GM12878 (cell line): ENCODE results near the gene GGT7. TPM values are rescaled to one million over a fixed set of nuclear protein-coding genes. Genes with fewer than 3 reads are reported as not detected.
A peak's percentile ranks its signal among the peaks of the same experiment; 100 is the strongest.

Experiments used
- ATAC-seq: fragments of 200-7000 bp; cut with Tn5 transposase; 3 replicates; pipeline ENCODE4 v1.9.1; 2020; ENCODE audit warnings: mild to moderate bottlenecking, moderate library complexity
- BruUV-seq: library from RNA; stranded (reverse); fragments of 400-500 nt; replicated peaks from 2 replicates; lab custom pipeline; 2021; lab: Mats Ljungman, UMichigan
- CTCF ChIA-PET: fragments of 300-600 bp; sonication (Branson Sonifier 250); formaldehyde crosslinking; extraction: SDS; loops from one replicate; lab custom pipeline; 2021; ENCODE audit warnings: inconsistent platforms; lab: Yijun Ruan, JAX
- POLR2A ChIA-PET: fragments of 350-600 bp; formaldehyde crosslinking; extraction: SDS; loops from one replicate; lab custom pipeline; 2021; ENCODE audit warnings: inconsistent platforms; lab: Charles Lee
- RAD21 ChIA-PET: fragments of 300-600 bp; sonication (Branson Sonifier 250); formaldehyde crosslinking; loops from one replicate; lab custom pipeline; 2023; ENCODE audit warnings: antibody characterized with exemption; ENCODE audit not compliant: unreplicated experiment; lab: Charles Lee
- SMC1A ChIA-PET: fragments of 300-600 bp; sonication (Branson Sonifier 250); formaldehyde crosslinking; loops from one replicate; lab custom pipeline; 2023; ENCODE audit not compliant: unreplicated experiment, uncharacterized antibody; lab: Charles Lee
- DNase-seq: peaks from one replicate; pipeline ENCODE4 v3.0.0-alpha.2; 2011; ENCODE audit warnings: low read depth, low spot score
- FAIRE-seq: peaks from 3 replicates; lab custom pipeline; 2011; peaks lifted over from hg19 to GRCh38; lab: Jason Lieb, UNC
- H2AFZ ChIP-seq: 2 replicates; pipeline ENCODE4 v1.6.0; 2011; ENCODE audit warnings: low read depth, low read length, control low read depth; ENCODE audit not compliant: control insufficient read depth
- H3K27ac ChIP-seq: 2 replicates; pipeline ENCODE4 v1.5.1; 2011; ENCODE audit warnings: control low read depth; ENCODE audit not compliant: control insufficient read depth, insufficient read depth
- H3K27me3 ChIP-seq, 2 experiments: replicated peaks in 1 of 2; 2 replicates each; pipeline versions ENCODE4 v1.6.0 to v1.6.1; 2011; ENCODE audit warnings: low read length in 1 of 2; ENCODE audit not compliant: control insufficient read depth in 2 of 2, insufficient read depth in 2 of 2
- H3K36me3 ChIP-seq, 2 experiments: 2 replicates each; pipeline ENCODE4 v1.5.1; 2011; ENCODE audit warnings: low read length in 1 of 2; ENCODE audit not compliant: control insufficient read depth in 2 of 2, insufficient read depth in 2 of 2
- H3K4me1 ChIP-seq: 2 replicates; pipeline ENCODE4 v1.6.1; 2011; ENCODE audit warnings: mild to moderate bottlenecking, low read length, moderate library complexity, mixed read lengths; ENCODE audit not compliant: control insufficient read depth, insufficient read depth
- H3K4me2 ChIP-seq: 2 replicates; pipeline ENCODE4 v1.6.0; 2011; ENCODE audit warnings: control low read depth; ENCODE audit not compliant: control insufficient read depth, insufficient read depth
- H3K4me3 ChIP-seq: fragments of 200-600 bp; sonication (generic); 2 replicates; pipeline ENCODE4 v1.5.1; 2016
- H3K79me2 ChIP-seq: 2 replicates; pipeline ENCODE4 v1.6.0; 2011; ENCODE audit warnings: low read length; ENCODE audit not compliant: control insufficient read depth, insufficient read depth
- H3K9ac ChIP-seq: 2 replicates; pipeline ENCODE4 v1.8.0; 2011; ENCODE audit warnings: low read length, control low read depth, mixed read lengths; ENCODE audit not compliant: control insufficient read depth, insufficient read depth
- H3K9me3 ChIP-seq: replicated peaks from 3 replicates; pipeline ENCODE4 v1.5.1; 2011; ENCODE audit warnings: mild to moderate bottlenecking, low read length; ENCODE audit not compliant: control insufficient read depth, insufficient read depth
- H4K20me1 ChIP-seq: 2 replicates; pipeline ENCODE4 v1.6.0; 2011; ENCODE audit not compliant: control insufficient read depth, insufficient read depth
- CREM ChIP-seq: IDR thresholded peaks from 2 replicates; pipeline ENCODE4 v1.6.1; 2014; ENCODE audit warnings: antibody characterized with exemption, low read depth
- KDM1A ChIP-seq: fragments of 200-600 bp; sonication (generic); IDR thresholded peaks from 2 replicates; pipeline ENCODE4 v1.6.1; 2016; ENCODE audit warnings: borderline replicate concordance
- MXI1 ChIP-seq: fragments of 150-350 bp; IDR thresholded peaks from 2 replicates; pipeline ENCODE4 v1.6.1; 2011; ENCODE audit warnings: low read depth, mild to moderate bottlenecking, inconsistent platforms, low read length, improper control_type of control experiment
- NFIC ChIP-seq: IDR thresholded peaks from 2 replicates; pipeline ENCODE4 v1.6.1; 2012; ENCODE audit warnings: low read depth, mild to moderate bottlenecking, inconsistent platforms, low read length, moderate library complexity
- SPI1 ChIP-seq: IDR thresholded peaks from 2 replicates; pipeline ENCODE4 v1.6.1; 2011; ENCODE audit warnings: low read depth, mild to moderate bottlenecking, low read length, moderate library complexity, borderline replicate concordance; ENCODE audit not compliant: insufficient read depth
- ZNF274 ChIP-seq: IDR thresholded peaks from one replicate; pipeline ENCODE4 v1.8.0; 2011; ENCODE audit not compliant: insufficient read length, insufficient read depth
- WGBS: methylation state at CpG from one replicate; pipeline ENCODE4 v1.1.6; 2016; ENCODE audit warnings: low lambda C conversion rate; ENCODE audit not compliant: insufficient replicate concordance, insufficient coverage; ENCODE audit errors: missing lambda C conversion rate; 5-methylcytosine and 5-hydroxymethylcytosine counted together
- in situ Hi-C: fragments of 300-500 bp; cut with MboI; formaldehyde crosslinking; loops from 9 replicates; pipeline ENCODE4 v1.14.3; 2018; ENCODE audit warnings: mixed read lengths
- intact Hi-C: fragments of 100-400 bp; cut with micrococcal nuclease; formaldehyde crosslinking; loops from one replicate; pipeline ENCODE4 v1.14.2; 2022; ENCODE audit not compliant: unreplicated experiment
- polyA plus RNA-seq, 11 experiments: library from polyadenylated mRNA; depleted of rRNA in 4 of 11; unstranded in 6 of 11; stranded (reverse) in 5 of 11; fragments of >200 nt; fragmentation: Nextera tagmentation in 4 of 11; fragmentation: Illumina TruSeq in 1 of 11; extraction: Ambion mirVana in 4 of 11; extraction: Trizol in 1 of 11; gene quantifications; 1 replicate in 1 of 11; 2 replicates in 10 of 11; pipeline versions ENCODE4 v1.2.1 to v1.2.3, GENCODE V29; 2011 to 2016; ENCODE audit warnings: inconsistent platforms in 2 of 11, missing spikeins in 2 of 11, low read depth in 1 of 11
- total RNA-seq, 4 experiments: library from RNA; depleted of rRNA in 3 of 4; stranded (reverse); fragments of >200 nt in 3 of 4; fragmentation: Illumina TruSeq in 1 of 4; extraction: Trizol in 1 of 4; gene quantifications; 2 replicates each; pipeline versions ENCODE4 v1.2.1 to v1.2.3, GENCODE V29; 2013 to 2021
- TF ChIP-seq, protein P1 (sequence below): fragments of 450-650 bp; IDR thresholded peaks from 2 replicates; pipeline ENCODE4 v1.6.1; 2017; ENCODE audit warnings: mild to moderate bottlenecking, moderate library complexity
- TF ChIP-seq, protein P2 (sequence below), 3 experiments: IDR thresholded peaks in 2 of 3; conservative IDR thresholded peaks in 1 of 3; 2 replicates each; pipeline ENCODE4 v1.5.1; 2011; ENCODE audit warnings: low read depth in 3 of 3, low read length in 3 of 3, mild to moderate bottlenecking in 3 of 3, control low read depth in 2 of 3, moderate library complexity in 2 of 3, inconsistent platforms in 1 of 3, mixed read lengths in 1 of 3; ENCODE audit not compliant: control insufficient read depth in 2 of 3, insufficient read depth in 1 of 3; ENCODE audit errors: extremely low read depth in 1 of 3
- TF ChIP-seq, protein P3 (sequence below): fragments of 450-650 bp; IDR thresholded peaks from 2 replicates; pipeline ENCODE4 v1.6.1; 2017; ENCODE audit warnings: mild to moderate bottlenecking, low read depth, inconsistent platforms; ENCODE audit not compliant: poor library complexity, severe bottlenecking
- TF ChIP-seq, protein P4 (sequence below): IDR thresholded peaks from 2 replicates; pipeline ENCODE4 v1.6.1; 2012; ENCODE audit warnings: low read length, inconsistent platforms

GGT7 gene
- total and polyA plus RNA-seq, 10 of the 15 experiments (the other 5 are each of a cell fraction or from before 2014, with no cell fraction given): 0.02 to 14.7 (median 5.3) TPM

DNA sequence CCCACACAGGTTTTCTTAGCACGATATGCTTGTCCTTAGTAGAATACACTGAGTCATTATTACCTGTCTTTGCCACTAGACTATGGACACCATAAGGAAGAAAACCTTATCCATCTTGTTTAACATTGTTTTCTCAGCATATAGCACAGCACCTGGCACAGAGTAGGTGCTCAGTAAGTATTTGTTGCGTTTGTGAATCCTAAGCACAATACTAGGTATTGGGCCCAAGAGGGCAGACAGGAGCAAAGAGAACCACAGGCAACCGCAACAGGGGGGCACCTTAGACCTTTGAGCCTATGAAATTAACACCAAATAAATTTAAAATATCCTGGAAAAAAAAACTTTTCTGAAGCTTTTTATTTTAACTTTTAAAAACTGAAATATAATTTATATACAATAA lies 43.5 kb downstream of the GGT7 start (continued):
- TF ChIP-seq, protein P1, sequence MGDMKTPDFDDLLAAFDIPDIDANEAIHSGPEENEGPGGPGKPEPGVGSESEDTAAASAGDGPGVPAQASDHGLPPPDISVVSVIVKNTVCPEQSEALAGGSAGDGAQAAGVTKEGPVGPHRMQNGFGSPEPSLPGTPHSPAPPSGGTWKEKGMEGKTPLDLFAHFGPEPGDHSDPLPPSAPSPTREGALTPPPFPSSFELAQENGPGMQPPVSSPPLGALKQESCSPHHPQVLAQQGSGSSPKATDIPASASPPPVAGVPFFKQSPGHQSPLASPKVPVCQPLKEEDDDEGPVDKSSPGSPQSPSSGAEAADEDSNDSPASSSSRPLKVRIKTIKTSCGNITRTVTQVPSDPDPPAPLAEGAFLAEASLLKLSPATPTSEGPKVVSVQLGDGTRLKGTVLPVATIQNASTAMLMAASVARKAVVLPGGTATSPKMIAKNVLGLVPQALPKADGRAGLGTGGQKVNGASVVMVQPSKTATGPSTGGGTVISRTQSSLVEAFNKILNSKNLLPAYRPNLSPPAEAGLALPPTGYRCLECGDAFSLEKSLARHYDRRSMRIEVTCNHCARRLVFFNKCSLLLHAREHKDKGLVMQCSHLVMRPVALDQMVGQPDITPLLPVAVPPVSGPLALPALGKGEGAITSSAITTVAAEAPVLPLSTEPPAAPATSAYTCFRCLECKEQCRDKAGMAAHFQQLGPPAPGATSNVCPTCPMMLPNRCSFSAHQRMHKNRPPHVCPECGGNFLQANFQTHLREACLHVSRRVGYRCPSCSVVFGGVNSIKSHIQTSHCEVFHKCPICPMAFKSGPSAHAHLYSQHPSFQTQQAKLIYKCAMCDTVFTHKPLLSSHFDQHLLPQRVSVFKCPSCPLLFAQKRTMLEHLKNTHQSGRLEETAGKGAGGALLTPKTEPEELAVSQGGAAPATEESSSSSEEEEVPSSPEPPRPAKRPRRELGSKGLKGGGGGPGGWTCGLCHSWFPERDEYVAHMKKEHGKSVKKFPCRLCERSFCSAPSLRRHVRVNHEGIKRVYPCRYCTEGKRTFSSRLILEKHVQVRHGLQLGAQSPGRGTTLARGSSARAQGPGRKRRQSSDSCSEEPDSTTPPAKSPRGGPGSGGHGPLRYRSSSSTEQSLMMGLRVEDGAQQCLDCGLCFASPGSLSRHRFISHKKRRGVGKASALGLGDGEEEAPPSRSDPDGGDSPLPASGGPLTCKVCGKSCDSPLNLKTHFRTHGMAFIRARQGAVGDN: no peak
- no peak for TF ChIP-seq CREM

DNA sequence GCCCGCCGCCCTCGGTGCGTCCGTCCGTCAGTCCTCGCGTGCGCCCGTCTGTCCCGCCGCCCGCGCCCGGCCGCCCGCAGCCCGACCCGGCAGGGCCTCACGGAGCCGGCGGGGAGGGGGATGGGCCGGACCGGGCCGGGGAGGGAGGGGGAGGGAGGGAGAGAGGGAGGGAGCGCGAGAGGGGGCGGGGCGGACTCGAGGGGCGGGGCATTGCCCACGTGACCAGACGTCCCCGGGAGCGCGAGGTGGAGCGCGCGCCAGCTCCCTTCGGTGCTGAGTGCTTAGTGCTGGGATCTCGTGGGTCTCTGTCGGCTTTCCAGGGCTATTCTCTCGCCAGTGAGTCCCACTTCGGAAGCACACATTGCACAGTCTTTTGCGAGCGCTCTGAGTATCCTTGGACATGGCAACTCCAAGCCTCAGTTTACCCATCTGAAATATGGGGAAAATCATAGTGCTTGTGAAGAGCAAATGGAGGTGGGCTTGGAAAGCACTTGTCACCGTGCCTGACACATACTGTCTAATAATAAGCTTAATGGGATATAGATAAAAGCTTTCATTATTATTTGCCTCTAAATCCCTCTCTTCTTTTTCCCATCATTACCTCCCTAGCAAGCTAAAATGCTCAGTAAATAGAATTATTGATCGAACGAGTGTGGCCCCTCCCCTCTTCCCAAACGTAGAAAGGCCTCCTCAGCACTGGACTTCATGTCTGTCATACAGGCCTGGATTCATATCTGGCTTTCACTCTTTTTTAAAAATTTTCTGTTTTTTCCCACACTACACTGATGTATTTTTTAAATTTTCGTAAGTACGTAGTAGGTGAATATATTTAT lies 46.9 kb downstream of the GGT7 start, which contains the start of gene NCOA6:
TSS of gene NCOA6 (minus strand) at position 122 of the 833 bp plus-strand sequence. CDS start 43,296 bp downstream, outside the sequence.
- 13% methylated on average over 20 of the region's 52 CpGs for WGBS
- TF ChIP-seq MXI1: no peak
- TF ChIP-seq, protein P2, sequence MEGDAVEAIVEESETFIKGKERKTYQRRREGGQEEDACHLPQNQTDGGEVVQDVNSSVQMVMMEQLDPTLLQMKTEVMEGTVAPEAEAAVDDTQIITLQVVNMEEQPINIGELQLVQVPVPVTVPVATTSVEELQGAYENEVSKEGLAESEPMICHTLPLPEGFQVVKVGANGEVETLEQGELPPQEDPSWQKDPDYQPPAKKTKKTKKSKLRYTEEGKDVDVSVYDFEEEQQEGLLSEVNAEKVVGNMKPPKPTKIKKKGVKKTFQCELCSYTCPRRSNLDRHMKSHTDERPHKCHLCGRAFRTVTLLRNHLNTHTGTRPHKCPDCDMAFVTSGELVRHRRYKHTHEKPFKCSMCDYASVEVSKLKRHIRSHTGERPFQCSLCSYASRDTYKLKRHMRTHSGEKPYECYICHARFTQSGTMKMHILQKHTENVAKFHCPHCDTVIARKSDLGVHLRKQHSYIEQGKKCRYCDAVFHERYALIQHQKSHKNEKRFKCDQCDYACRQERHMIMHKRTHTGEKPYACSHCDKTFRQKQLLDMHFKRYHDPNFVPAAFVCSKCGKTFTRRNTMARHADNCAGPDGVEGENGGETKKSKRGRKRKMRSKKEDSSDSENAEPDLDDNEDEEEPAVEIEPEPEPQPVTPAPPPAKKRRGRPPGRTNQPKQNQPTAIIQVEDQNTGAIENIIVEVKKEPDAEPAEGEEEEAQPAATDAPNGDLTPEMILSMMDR (IDR thresholded peaks at IDR 0.05 in 2 of 3, conservative IDR thresholded peaks at IDR 0.05 in 1 of 3; ENCODE audit: control insufficient read depth in 2 of 3, extremely low read depth in 1 of 3, insufficient read depth in 1 of 3, low read depth in 3 of 3, low read length in 3 of 3): no peak
- TF ChIP-seq KDM1A: no peak
- TF ChIP-seq, protein P3, sequence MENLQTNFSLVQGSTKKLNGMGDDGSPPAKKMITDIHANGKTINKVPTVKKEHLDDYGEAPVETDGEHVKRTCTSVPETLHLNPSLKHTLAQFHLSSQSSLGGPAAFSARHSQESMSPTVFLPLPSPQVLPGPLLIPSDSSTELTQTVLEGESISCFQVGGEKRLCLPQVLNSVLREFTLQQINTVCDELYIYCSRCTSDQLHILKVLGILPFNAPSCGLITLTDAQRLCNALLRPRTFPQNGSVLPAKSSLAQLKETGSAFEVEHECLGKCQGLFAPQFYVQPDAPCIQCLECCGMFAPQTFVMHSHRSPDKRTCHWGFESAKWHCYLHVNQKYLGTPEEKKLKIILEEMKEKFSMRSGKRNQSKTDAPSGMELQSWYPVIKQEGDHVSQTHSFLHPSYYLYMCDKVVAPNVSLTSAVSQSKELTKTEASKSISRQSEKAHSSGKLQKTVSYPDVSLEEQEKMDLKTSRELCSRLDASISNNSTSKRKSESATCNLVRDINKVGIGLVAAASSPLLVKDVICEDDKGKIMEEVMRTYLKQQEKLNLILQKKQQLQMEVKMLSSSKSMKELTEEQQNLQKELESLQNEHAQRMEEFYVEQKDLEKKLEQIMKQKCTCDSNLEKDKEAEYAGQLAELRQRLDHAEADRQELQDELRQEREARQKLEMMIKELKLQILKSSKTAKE: no peak
- TF ChIP-seq SPI1: no peak
- TF ChIP-seq, protein P4, sequence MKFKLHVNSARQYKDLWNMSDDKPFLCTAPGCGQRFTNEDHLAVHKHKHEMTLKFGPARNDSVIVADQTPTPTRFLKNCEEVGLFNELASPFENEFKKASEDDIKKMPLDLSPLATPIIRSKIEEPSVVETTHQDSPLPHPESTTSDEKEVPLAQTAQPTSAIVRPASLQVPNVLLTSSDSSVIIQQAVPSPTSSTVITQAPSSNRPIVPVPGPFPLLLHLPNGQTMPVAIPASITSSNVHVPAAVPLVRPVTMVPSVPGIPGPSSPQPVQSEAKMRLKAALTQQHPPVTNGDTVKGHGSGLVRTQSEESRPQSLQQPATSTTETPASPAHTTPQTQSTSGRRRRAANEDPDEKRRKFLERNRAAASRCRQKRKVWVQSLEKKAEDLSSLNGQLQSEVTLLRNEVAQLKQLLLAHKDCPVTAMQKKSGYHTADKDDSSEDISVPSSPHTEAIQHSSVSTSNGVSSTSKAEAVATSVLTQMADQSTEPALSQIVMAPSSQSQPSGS: no peak
- no peak for TF ChIP-seq ZNF274
- no peak for TF ChIP-seq NFIC

More for the DNA sequence above, 46.9 kb downstream of the GGT7 start, which contains the start of gene NCOA6:
- Histone ChIP-seq H3K9ac (peak within 1 kb of the TSS; percentile 89), H3K27ac (peak within 1 kb of the TSS; percentile 86), H3K4me1 (no peaks in the 10 kb centered on the region; the same call in 1 of the 2 replicates), H2AFZ (peak within 1 kb of the TSS; percentile 85), H3K79me2 (peaks cover 39% of the 10 kb centered on the region), H3K36me3 (no peaks in the 10 kb centered on the region), H3K4me2 (peak within 1 kb of the TSS; percentile 96), H3K27me3 (no peaks in the 10 kb centered on the region), H3K9me3 (no peaks in the 10 kb centered on the region), H4K20me1 (no peaks in the 10 kb centered on the region), H3K4me3 (peak within 1 kb of the TSS; percentile 65)
- DNase-seq (no peak), ATAC-seq (peak; percentile 59), FAIRE-seq (no peak)
- ChIA-PET CTCF (interaction anchor here (0.6 to 1.1 kb wide), 5 partner anchors 10 to 178 kb away, joined by 3 read pairs; partner anchors contain the start of gene GGT7), POLR2A (no interaction called here), SMC1A (interaction anchor here (0.6 to 2.1 kb wide), 3 partner anchors 10 to 234 kb away, joined by 3 to 5 read pairs (median 3); no protein-coding TSS in a partner anchor), RAD21 (interaction anchor here (1.1 to 1.4 kb wide), 4 partner anchors 50 to 321 kb away, joined by 3 to 4 read pairs (median 3); partner anchors contain the start of genes ACSS2, EDEM2, GSS and MYH7B)
- intact Hi-C loops: loop anchor here (5.0 kb wide), 1 partner anchor 452 kb away; the partner anchor contains the start of gene MMP24OS
- BruUV-seq: TSS peak; percentile 95
- in situ Hi-C loops: loop anchor here (25.0 kb wide), 1 partner anchor 437 kb away; no protein-coding TSS in a partner anchor
